GM23338 (cell line): ENCODE results near the gene LMAN1L. TPM values are rescaled to one million over a fixed set of nuclear protein-coding genes. Genes with fewer than 3 reads are reported as not detected.

ENCODE experiments used
- ATAC-seq: fragments of 200-7000 bp; cut with Tn5 transposase; 3 replicates; pipeline ENCODE4 v1.9.1; 2020
- DNase-seq: peaks from one replicate; pipeline ENCODE4 v3.0.0-alpha.2; 2015; ENCODE audit warnings: low spot score
- H2AFZ ChIP-seq: fragments of 200-600 bp; sonication (generic); 2 replicates; pipeline ENCODE4 v1.8.0; 2016; ENCODE audit warnings: antibody characterized with exemption, mild to moderate bottlenecking, moderate library complexity
- H3F3A ChIP-seq: fragments of 200-600 bp; sonication (generic); replicated peaks from 2 replicates; pipeline ENCODE4 v1.8.0; 2017; ENCODE audit warnings: antibody characterized with exemption, mixed run types, low read depth
- H3K27ac ChIP-seq: fragments of 200-600 bp; sonication (generic); 2 replicates; pipeline ENCODE4 v1.6.1; 2016; ENCODE audit warnings: low read depth
- H3K27me3 ChIP-seq: fragments of 200-600 bp; sonication (generic); 2 replicates; pipeline ENCODE4 v1.8.0; 2016; ENCODE audit warnings: mild to moderate bottlenecking, mixed run types, moderate library complexity; ENCODE audit not compliant: insufficient read depth
- H3K36me3 ChIP-seq: fragments of 200-600 bp; sonication (generic); 2 replicates; pipeline ENCODE4 v1.8.0; 2016; ENCODE audit warnings: mild to moderate bottlenecking; ENCODE audit not compliant: insufficient read depth
- H3K4me1 ChIP-seq: fragments of 200-600 bp; sonication (generic); 2 replicates; pipeline ENCODE4 v1.8.0; 2016; ENCODE audit warnings: mild to moderate bottlenecking, moderate library complexity; ENCODE audit not compliant: insufficient read depth
- H3K4me2 ChIP-seq: fragments of 200-600 bp; sonication (generic); 2 replicates; pipeline ENCODE4 v1.7.1; 2017; ENCODE audit warnings: mixed run types
- H3K4me3 ChIP-seq: fragments of 200-600 bp; sonication (generic); 2 replicates; pipeline ENCODE4 v1.6.1; 2016; ENCODE audit warnings: mixed run types
- H3K79me2 ChIP-seq: fragments of 200-600 bp; sonication (generic); replicated peaks from 2 replicates; pipeline ENCODE4 v1.8.0; 2017; ENCODE audit warnings: mild to moderate bottlenecking; ENCODE audit not compliant: insufficient read depth
- H3K9me2 ChIP-seq: fragments of 200-600 bp; sonication (generic); 2 replicates; pipeline ENCODE4 v1.8.0; 2017; ENCODE audit not compliant: insufficient read depth
- H4K20me1 ChIP-seq: fragments of 200-600 bp; sonication (generic); replicated peaks from 2 replicates; pipeline ENCODE4 v1.8.0; 2017; ENCODE audit warnings: mild to moderate bottlenecking; ENCODE audit not compliant: insufficient read depth
- H3K27ac Mint-ChIP-seq: 2 replicates; pipeline ENCODE4 v1.8.0; 2020; ENCODE audit warnings: inconsistent platforms, mild to moderate bottlenecking, moderate library complexity, mixed read lengths
- H3K27me3 Mint-ChIP-seq: 3 replicates; pipeline ENCODE4 v1.8.0; 2022; ENCODE audit warnings: low read depth, mild to moderate bottlenecking, moderate library complexity, mixed read lengths, inconsistent platforms; ENCODE audit not compliant: insufficient read depth, poor library complexity
- H3K36me3 Mint-ChIP-seq: 3 replicates; pipeline ENCODE4 v1.8.0; 2021; ENCODE audit warnings: low read depth, mild to moderate bottlenecking, inconsistent platforms, moderate library complexity, mixed read lengths
- H3K4me1 Mint-ChIP-seq: 3 replicates; pipeline ENCODE4 v1.8.0; 2020; ENCODE audit warnings: mild to moderate bottlenecking, inconsistent platforms, mixed read lengths
- H3K4me3 Mint-ChIP-seq: 3 replicates; pipeline ENCODE4 v1.8.0; 2021; ENCODE audit warnings: moderate library complexity, mild to moderate bottlenecking, inconsistent platforms, mixed read lengths
- H3K9me3 Mint-ChIP-seq: 3 replicates; pipeline ENCODE4 v1.8.0; 2020; ENCODE audit warnings: moderate library complexity, mild to moderate bottlenecking, inconsistent platforms, mixed read lengths
- CREB1 ChIP-seq: fragments of 250-450 bp; sonication (Bioruptor Pico); IDR thresholded peaks from 2 replicates; pipeline ENCODE4 v1.5.0; 2020; ENCODE audit warnings: low read depth, mild to moderate bottlenecking, moderate library complexity
- CTCF ChIP-seq, 2 experiments: fragments of 200-600 bp in 1 of 2; sonication (generic) in 1 of 2; conservative IDR thresholded peaks; 2 replicates each; pipeline versions ENCODE4 v1.5.1 to v1.6.1; 2016 to 2017; ENCODE audit warnings: antibody characterized with exemption in 2 of 2, low read depth in 2 of 2, mild to moderate bottlenecking in 2 of 2, moderate library complexity in 1 of 2
- EZH2 ChIP-seq: fragments of 200-600 bp; sonication (generic); IDR thresholded peaks from one replicate; pipeline ENCODE4 v1.8.0; 2017; ENCODE audit warnings: antibody characterized with exemption, mild to moderate bottlenecking, low read depth; ENCODE audit not compliant: unreplicated experiment
- JUNB ChIP-seq: IDR thresholded peaks from one replicate; pipeline ENCODE4 v1.6.1; 2016; ENCODE audit warnings: antibody characterized with exemption; ENCODE audit not compliant: unreplicated experiment
- REST ChIP-seq: IDR thresholded peaks from one replicate; pipeline ENCODE4 v1.6.1; 2018; ENCODE audit warnings: antibody characterized with exemption; ENCODE audit not compliant: unreplicated experiment
- STAT1 ChIP-seq: IDR thresholded peaks from one replicate; pipeline ENCODE4 v1.6.1; 2016; ENCODE audit warnings: antibody characterized with exemption; ENCODE audit not compliant: unreplicated experiment
- ZNF462 ChIP-seq: fragments of 250-450 bp; sonication (Bioruptor Pico); IDR thresholded peaks from 2 replicates; pipeline ENCODE4 v1.5.0; 2020; ENCODE audit warnings: mild to moderate bottlenecking, moderate library complexity
- polyA plus RNA-seq: library from polyadenylated mRNA; unstranded; fragments of >200 nt; fragmentation: Nextera tagmentation; extraction: Ambion mirVana; gene quantifications from 2 replicates; pipeline ENCODE4 v1.2.1, GENCODE V29; 2016
- total RNA-seq: library from RNA; depleted of rRNA; stranded (reverse); fragments of >200 nt; shearing (Covaris generic); gene quantifications from 2 replicates; pipeline ENCODE4 v1.2.3, GENCODE V29; 2014
- TF ChIP-seq, protein P1 (sequence below): IDR thresholded peaks from 2 replicates; pipeline ENCODE4 v1.6.1; 2016; ENCODE audit warnings: antibody characterized with exemption

The LMAN1L gene
- total and polyA plus RNA-seq, 2 experiments from 2014 or later = not detected

DNA sequence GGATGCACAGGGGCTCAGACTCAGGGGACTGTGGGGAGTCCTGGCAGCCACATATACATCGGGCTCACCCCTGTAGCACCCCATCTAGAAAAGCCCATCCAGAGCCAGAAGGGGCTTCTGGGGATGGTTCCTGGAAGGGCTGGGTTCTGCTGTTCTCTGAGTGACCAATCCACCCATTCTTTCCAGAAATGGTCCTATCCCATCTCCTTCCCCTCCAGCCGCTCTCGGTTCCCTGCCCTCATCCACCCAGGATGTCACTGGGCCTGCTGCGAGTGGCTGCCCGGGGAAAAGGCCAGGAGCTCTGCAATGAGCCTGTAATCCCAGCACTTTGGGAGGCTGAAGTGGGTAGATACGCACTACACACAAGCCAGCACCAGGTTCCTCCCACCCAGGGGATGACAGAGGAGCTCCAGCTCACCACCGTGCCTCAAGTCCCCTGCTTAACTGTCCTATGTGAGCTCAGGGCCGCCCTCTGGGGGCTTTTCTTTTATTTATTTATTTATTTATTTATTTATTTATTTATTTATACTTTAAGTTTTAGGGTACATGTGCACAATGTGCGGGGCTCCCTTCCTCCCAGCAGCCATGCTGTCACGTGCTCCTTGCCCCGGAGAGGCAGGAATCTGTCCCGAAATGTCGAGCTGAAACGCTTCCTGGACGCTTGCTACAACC is 44.4 kb upstream of the LMAN1L start:
- Mint-ChIP-seq H3K4me1 (peaks cover 15% of the 10 kb centered on the region; the same call in 2 of the 3 replicates), H3K27ac (no peak overlapping the region), H3K36me3 (no peaks in the 10 kb centered on the region), H3K9me3 (no peaks in the 10 kb centered on the region), H3K27me3 (peaks cover 15% of the 10 kb centered on the region), H3K4me3 (peak overlapping the region; percentile 53)
- no peaks in the 10 kb centered on the region for H4K20me1 ChIP-seq
- no peak overlapping the region for H3K27ac ChIP-seq
- peak overlapping the region; percentile 34; the same call in 1 of the 2 replicates for H3K4me3 ChIP-seq
- H3F3A ChIP-seq = 0 out of 2 replicates have a peak, but pooled peaks cover 3% of the 10 kb centered on the region
- H3K27me3 ChIP-seq = no peaks in the 10 kb centered on the region
- DNase-seq (peak; percentile 42), ATAC-seq (peak; percentile 5; the same call in 2 of the 3 replicates)
- H3K4me2 ChIP-seq = peak overlapping the region; percentile 68
- H2AFZ ChIP-seq = 0 out of 2 replicates have a peak overlapping the region, but pooled peaks have one; percentile 74
- no peaks in the 10 kb centered on the region for H3K9me2 ChIP-seq
- TF ChIP-seq CTCF (conservative IDR thresholded peaks at IDR 0.05; ENCODE audit: low read depth in 2 of 2) (0 out of 4 replicates have a peak, but pooled peaks of 1 of the 2 experiments have one; percentile 19), REST (no peak), ZNF462 (CRISPR knock-in tag) (no peak), CREB1 (no peak), STAT1 (no peak), JUNB (no peak), EZH2 (no peak)
- TF ChIP-seq, protein P1, sequence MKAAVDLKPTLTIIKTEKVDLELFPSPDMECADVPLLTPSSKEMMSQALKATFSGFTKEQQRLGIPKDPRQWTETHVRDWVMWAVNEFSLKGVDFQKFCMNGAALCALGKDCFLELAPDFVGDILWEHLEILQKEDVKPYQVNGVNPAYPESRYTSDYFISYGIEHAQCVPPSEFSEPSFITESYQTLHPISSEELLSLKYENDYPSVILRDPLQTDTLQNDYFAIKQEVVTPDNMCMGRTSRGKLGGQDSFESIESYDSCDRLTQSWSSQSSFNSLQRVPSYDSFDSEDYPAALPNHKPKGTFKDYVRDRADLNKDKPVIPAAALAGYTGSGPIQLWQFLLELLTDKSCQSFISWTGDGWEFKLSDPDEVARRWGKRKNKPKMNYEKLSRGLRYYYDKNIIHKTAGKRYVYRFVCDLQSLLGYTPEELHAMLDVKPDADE = no peak
- no peaks in the 10 kb centered on the region; the same call in 1 of the 2 replicates for H3K4me1 ChIP-seq
- H3K79me2 ChIP-seq = no peaks in the 10 kb centered on the region
- no peaks in the 10 kb centered on the region for H3K36me3 ChIP-seq
